Left ventricle myocardium superior (tissue), 1 donor: ENCODE measurements around the gene WLS. TPM values are rescaled to one million over a fixed set of nuclear protein-coding genes. Genes with fewer than 3 reads are reported as not detected.

ENCODE experiments used
- ATAC-seq: fragments of 200-7000 bp; cut with Tn5 transposase; one replicate; pipeline ENCODE4 v1.9.1; 2020; ENCODE audit warnings: mild to moderate bottlenecking, moderate library complexity
- DNase-seq: peaks from one replicate; pipeline ENCODE4 v3.0.0-alpha.2; 2020
- intact Hi-C: fragments of 100-400 bp; cut with micrococcal nuclease; formaldehyde crosslinking; loops from one replicate; pipeline ENCODE4 v1.11.0; 2022
- total RNA-seq: library from RNA; stranded (reverse); fragmentation: NEBNext Ultra II Directional; extraction: Animal tissue kit (Norgen Biotek cat#: 25700); gene quantifications from one replicate; pipeline ENCODE4 v1.2.1, GENCODE V29; 2021
- donor health status: DM: no; HTN: yes; CAD: no; lungs with severe emphysema.

WLS gene
- total RNA-seq, 1 donor from 2014 or later = 75.0 TPM

- ATAC-seq = no peak
- DNase-seq = no peak
- intact Hi-C loops = no loop called here
These were observed 26.4 kb downstream of the WLS start for GRCh38 chr1:68205794-68206358.

- DNase-seq (peak; percentile 36), ATAC-seq (peak; percentile 71)
- intact Hi-C loops = no loop called here
These were observed 27.2 kb downstream of the WLS start for GRCh38 chr1:68204977-68205630.

GRCh38 chr1:68202239-68202832 is 30.0 kb downstream of the WLS start:
- DNase-seq (no peak), ATAC-seq (no peak)
- intact Hi-C loops = no loop called here

DNA sequence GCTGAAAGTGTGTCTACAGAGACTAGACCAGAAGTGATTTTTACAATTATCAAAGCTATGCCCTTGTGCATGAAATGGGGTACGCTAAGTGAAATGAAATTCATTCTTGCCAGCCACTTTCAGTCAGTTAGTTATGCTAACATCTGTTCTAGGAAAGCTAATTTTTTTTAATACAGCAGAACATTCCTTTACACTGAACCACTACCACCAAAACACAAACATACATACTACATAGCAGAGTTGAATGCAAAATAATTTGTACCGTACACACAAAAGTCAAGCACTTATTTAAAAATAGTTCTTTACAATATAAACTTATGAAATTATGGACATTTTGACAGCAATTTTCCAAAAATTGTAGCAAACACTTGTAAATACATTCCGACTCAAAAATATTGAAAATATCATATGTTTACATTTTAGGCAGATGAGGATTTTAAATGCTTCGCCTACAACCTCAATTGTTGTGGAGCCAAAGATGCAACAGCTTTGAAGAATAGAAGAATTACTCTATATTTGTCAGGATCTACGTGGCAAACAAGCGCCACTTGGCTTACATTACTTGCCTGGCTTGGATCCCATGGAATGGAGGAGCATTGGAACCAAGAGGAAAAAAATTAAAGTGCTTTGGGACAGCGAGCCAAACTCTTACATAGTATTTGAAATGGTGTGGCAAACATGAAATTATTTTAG is 30.6 kb downstream of the WLS start:
- peak; percentile 51 for ATAC-seq
- intact Hi-C loops = no loop called here

DNA sequence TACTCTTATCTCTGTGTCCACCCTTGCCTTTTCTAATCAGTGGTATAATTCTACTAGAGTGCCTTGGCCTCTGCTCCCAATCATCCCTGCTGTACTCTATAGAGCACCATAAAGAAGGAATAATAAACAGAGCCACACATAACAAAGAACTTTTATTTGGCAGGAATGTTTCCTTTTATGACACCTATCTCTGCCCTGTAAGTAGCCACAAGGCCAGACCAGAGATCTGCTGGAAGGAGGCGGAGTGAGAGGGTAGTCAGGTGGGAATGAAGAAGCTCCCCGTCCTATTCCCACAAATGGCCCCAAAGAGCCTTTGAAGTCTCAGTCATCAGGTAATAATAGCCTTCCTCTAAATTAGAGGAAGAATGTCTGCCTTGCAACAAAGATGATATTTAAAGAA is 32.7 kb downstream of the WLS start:
- no peak for ATAC-seq
- intact Hi-C loops = no loop called here
- DNase-seq = no peak

More for the DNA sequence above, 30.6 kb downstream of the WLS start:
- DNase-seq = peak; percentile 39

DNA sequence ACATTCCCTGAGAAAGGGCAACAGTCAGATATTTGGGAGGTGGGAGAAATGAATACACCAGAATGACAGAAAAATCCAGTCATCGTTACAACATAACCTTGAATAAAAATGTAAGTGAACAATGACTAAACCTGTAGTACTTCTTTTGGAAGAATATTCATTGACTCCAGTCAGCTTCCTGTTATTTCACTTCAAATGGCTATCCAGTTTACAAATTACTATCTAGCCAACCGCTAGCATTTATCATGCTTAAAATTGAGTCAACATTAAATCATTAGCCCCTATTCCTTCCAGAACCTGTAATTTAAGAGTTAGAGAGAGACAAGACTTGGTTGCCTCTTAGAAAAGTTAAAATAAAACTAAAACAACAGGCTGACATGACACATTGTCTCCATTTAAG is 33.6 kb downstream of the WLS start:
- intact Hi-C loops = no loop called here
- ATAC-seq = no peak
- DNase-seq = no peak

DNA sequence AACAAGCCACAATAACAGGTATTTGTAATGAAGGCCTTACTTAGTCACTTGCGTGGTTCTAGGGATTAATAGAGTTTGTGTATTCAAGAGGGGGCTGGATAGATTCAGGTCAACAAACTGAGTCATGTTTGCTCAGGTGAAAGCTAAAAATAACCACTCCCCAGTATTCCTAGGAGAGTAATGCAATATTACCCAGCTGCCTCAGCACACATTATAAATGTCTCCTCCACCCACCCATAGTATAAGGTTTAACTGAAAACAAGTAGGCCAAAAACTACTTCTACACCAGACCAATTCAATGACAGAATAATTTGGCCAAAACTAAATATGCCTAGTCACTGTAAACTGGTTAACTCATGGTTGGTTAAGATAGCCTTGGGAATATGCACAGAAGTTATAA is 34.4 kb downstream of the WLS start:
- intact Hi-C loops = no loop called here
- DNase-seq (no peak), ATAC-seq (peak; percentile 62)

DNA sequence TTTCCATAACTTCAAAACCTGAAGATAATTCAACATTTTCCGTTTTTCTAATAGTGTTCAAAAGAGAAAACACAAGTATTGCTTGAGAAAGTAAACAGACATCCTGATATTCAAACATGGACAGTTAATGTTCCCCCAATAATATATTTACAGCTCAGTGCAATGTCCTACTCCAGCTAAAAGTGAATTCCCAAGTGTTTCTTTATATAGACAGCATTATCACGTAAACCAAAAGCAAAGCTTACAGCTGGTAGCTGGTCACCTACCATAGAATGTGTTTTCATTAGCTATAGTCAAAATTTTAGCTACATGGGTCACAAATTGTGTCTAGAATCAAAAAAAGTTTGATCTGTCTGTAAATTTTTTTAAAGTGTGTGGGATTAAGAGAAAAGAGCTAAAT is 34.9 kb downstream of the WLS start:
- intact Hi-C loops = no loop called here
- ATAC-seq (peak; percentile 83), DNase-seq (no peak)

- intact Hi-C loops = no loop called here
- ATAC-seq (no peak), DNase-seq (no peak)
These were observed 35.6 kb downstream of the WLS start for GRCh38 chr1:68196676-68197075.

- intact Hi-C loops = no loop called here
- ATAC-seq (no peak), DNase-seq (no peak)
These were observed 40.6 kb downstream of the WLS start for GRCh38 chr1:68191717-68192116.

- ATAC-seq = no peak
- no peak for DNase-seq
- intact Hi-C loops = no loop called here
These were observed 43.5 kb downstream of the WLS start for GRCh38 chr1:68188644-68189340.

DNA sequence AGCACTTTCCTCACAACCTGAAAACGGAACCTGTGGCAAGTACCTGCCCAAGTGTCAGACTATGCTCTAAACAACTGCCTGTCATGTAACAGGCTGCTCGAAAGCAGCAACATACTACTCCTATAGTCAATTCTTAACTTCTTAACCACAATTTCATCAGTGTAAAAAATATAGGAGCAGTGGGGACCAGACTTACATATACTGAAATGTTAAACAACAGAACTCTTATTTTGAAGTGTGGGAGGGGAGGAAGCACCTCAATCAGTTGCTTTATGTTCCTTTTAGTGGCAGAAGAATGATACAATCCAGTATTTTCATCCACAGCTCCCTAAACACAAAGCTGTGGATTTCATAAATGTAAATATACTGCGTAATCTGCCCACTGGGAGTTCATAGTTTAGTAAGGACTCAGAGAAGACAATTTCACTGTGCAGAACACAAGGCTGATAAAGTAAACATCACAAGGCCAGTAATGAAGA is 44.2 kb downstream of the WLS start:
- no peak for DNase-seq
- intact Hi-C loops = no loop called here
- no peak for ATAC-seq

DNA sequence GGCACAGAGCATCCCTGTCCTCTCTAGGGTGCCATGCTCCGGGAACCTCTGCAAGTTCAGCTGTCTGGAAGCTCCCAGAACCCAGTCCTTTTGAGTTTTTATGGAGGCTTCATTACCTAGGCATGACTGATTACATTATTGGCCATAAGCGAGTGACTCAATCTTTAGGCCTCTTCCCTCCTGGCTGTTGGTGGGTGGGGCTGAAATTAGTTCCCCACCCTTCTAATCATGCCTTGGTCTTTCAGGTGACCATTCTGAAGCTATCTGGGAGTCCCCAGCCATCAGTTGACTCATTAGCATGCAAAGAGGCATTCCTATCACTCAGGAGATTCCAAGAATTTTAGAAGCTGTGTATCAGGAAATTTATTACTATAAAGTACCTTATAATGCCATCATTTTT is 46.6 kb downstream of the WLS start:
- no peak for ATAC-seq
- DNase-seq = no peak
- intact Hi-C loops = no loop called here

DNA sequence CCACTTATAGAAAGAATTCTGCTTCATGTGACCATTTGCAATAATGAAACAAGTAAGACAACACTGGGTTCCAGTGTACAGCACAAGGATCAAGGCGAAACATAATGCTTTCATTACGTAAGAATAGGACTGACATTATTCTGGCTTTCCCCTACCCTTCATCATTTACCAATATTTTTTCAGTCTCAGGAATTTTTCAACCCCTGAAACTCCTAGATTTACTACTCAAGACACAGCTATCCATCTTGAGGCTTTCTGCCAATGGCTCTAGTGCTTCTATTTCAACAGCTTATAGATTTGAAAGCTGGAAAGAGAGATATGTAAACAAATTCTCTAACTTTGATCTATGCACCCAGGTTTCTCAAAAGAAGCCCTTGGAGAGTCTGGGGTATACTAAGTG is 48.4 kb downstream of the WLS start:
- ATAC-seq (no peak), DNase-seq (no peak)
- intact Hi-C loops = no loop called here

DNA sequence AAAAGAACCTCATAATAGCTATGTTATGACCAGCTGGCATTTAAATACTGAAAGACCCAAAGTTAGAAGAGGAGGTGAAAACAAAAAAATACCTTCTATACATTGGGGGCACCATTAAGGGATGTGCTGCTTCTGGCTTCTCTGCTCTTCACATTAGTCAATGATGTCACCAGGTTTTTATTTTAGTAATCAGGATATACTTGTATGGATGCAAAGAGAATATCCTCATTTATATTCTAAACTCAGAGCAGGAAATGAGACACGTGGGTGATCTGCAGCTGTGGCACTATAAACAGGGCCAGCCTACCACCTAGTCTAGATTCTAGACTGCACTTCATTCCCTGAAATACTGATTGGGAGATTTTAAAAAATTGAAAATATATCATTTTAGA is 51.2 kb downstream of the WLS start:
- ATAC-seq (no peak), DNase-seq (no peak)
- intact Hi-C loops = no loop called here

- DNase-seq = no peak
- intact Hi-C loops = no loop called here
- no peak for ATAC-seq
These were observed 51.7 kb downstream of the WLS start for GRCh38 chr1:68180441-68181164.

DNA sequence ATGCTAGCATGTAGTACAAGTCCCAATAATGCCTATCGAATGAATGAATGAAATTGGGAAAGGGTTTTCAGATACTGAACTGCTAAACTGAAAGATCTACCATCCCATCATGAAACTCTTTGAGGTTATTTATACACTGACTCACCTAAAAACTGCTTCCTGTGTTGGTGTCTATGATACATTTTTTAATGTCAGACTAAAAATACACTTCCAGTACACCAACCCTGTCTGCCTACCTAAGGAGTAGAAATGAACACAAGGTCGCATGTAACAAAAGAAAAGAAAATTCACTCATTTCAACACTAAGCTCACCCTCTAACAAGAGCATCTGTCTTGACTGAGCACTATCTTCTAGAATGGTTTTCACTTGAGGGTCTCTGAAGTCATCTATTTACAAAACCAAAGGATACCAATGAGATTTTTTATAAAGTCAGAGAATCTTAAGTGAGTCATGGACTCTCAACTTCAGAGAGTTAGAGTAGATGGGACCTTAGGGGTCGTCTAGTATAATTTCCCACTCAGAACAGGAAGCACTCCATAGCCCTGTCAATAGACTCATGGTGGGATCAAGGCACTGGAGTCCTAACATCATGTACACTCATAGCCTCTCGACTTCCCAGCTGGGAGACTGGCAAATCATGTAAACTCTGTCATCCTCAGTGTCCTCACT is 53.4 kb downstream of the WLS start:
- DNase-seq = no peak
- no peak for ATAC-seq
- intact Hi-C loops = no loop called here

- ATAC-seq (peak; percentile 17), DNase-seq (no peak)
- intact Hi-C loops = no loop called here
These were observed 56.5 kb downstream of the WLS start for GRCh38 chr1:68175621-68176398.
